ENCODE data around the gene IPP.
"Not testable (repeated sequence)": the region's sequence is repeated elsewhere in the genome, so short reads cannot be mapped to it uniquely, and the experiment has no call there.

Gene IPP

DNA sequence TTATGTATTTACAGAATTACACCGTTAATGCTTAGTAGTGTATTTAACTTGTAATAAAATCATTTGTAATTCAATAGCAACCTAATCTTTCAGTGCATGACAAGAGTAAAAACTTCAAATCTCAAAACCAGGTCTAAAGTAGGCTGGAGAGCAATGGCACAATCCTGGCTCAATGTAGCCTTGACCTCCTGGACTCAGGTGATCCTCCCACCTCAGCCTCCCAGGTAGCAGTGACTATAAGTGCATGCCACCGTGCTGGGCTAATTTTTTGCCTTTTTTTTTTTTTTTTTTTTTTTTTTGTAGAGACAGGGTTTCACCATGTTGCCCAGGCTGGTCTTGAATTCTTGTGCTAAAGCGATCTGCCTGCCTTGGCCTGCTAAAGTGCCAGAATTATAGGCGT, 11.3 kb downstream of the IPP start:
- TF ChIP-seq, protein P1, sequence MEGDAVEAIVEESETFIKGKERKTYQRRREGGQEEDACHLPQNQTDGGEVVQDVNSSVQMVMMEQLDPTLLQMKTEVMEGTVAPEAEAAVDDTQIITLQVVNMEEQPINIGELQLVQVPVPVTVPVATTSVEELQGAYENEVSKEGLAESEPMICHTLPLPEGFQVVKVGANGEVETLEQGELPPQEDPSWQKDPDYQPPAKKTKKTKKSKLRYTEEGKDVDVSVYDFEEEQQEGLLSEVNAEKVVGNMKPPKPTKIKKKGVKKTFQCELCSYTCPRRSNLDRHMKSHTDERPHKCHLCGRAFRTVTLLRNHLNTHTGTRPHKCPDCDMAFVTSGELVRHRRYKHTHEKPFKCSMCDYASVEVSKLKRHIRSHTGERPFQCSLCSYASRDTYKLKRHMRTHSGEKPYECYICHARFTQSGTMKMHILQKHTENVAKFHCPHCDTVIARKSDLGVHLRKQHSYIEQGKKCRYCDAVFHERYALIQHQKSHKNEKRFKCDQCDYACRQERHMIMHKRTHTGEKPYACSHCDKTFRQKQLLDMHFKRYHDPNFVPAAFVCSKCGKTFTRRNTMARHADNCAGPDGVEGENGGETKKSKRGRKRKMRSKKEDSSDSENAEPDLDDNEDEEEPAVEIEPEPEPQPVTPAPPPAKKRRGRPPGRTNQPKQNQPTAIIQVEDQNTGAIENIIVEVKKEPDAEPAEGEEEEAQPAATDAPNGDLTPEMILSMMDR (IDR thresholded peaks at IDR 0.05): no peak
- Histone ChIP-seq H3K4me1 (ENCODE audit: control insufficient read depth in 1 of 2, insufficient read depth in 1 of 2, low read depth in 1 of 2, low read length in 1 of 2) (no peaks in the 10 kb centered on the region), H3K27me3 (no peaks in the 10 kb centered on the region), H3K36me3 (no peaks in the 10 kb centered on the region), H3K9me3 (no peaks in the 10 kb centered on the region), H3K27ac (no peak overlapping the region), H3K4me3 (ENCODE audit: low read depth in 1 of 2, low read length in 1 of 2) (no peak overlapping the region)

DNA sequence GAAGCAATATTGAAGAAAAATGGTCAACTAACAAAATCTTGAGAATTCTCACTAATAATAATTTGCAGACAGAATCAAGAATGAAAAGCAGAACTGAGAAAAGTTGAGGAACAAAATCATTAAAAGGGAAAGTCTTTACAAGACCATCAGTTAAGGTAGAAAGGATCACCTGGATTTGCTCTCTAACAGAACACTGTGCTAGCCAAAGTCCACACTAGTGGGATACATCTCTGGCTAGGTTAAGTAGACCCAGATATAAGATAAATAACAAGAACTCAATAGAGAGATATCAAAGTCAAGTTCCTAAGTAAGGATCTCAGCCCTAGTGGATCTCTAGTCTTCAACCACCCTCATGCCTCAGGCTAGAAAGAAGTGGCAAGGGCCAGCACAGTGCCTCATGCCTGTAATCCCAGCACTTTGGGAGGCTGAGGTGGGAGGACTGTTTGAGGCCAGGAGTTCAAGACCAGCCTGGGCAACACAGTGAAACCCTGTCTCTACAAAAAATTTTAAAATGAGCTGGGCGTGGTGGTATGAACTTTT, 19.6 kb downstream of the IPP start:
- Histone ChIP-seq H3K27me3 (no peaks in the 10 kb centered on the region), H3K27ac (no peak overlapping the region), H3K4me1 (ENCODE audit: control insufficient read depth in 1 of 2, insufficient read depth in 1 of 2, low read depth in 1 of 2, low read length in 1 of 2) (no peaks in the 10 kb centered on the region), H3K4me3 (ENCODE audit: low read depth in 1 of 2, low read length in 1 of 2) (no peak overlapping the region), H3K36me3 (peaks cover 7% of the 10 kb centered on the region), H3K9me3 (no peaks in the 10 kb centered on the region)
- TF ChIP-seq, protein P1 (IDR thresholded peaks at IDR 0.05): no peak

DNA sequence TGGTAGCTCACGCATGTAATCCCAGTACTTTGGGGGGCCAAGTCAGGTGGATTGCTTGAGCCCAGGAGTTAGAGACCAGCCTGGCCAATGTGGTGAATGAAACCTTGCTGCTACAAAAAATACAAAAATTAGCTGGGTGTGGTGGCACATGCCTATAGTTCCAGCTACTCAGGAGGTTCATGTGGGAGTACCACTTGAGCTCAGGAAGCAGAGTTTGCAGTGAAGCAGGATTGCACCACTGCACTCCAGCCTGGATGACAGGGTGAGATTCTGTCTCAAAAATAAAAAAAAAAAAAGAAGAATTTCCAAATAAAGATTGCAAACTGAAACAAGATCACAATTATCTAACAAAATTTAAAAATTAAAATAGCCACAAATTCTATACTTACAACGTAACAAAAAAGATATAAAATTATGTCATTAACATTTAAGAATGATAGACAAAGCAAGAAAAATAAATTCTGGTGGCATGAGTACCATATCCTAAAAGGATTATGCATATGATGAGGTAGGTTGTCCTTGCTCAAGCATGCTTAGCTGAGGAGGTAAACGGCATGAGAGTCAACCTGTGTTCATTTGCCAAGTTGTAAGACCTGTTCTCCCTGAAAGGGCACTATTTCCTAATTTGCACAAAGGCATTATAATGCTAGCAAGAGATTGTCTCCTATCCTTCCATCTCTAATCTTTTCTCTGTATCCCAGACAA, 20.2 kb downstream of the IPP start:
- Histone ChIP-seq H3K9me3 (no peaks in the 10 kb centered on the region), H3K4me3 (ENCODE audit: low read depth in 1 of 2, low read length in 1 of 2) (no peak overlapping the region)

DNA sequence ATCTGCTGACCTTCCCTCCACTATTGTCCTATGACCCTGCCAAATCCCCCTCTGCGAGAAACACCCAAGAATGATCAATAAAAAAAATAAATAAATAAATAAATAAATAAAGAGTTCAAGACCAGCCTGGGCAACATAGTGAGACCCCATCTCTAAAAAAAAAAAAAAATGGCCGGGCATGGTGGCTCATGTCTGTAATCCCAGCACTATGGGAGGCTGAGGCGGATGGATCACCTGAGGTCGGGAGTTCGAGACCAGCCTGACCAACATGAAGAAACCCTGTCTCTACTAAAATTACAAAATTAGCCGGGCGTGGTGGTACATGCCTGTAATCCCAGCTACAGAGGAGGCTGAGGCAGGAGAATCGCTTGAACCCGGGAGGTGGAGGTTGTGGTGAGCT, 24.4 kb downstream of the IPP start:
- not testable (repeated sequence) for H3K36me3 ChIP-seq; H3K27me3 ChIP-seq; H3K9me3 ChIP-seq; H3K27ac ChIP-seq; H3K4me3 ChIP-seq (ENCODE audit: low read depth in 1 of 2, low read length in 1 of 2)
- peaks cover 10% of the 10 kb centered on the region in 2 experiments for H3K4me1 ChIP-seq (ENCODE audit: control insufficient read depth in 1 of 2, insufficient read depth in 1 of 2, low read depth in 1 of 2, low read length in 1 of 2)

More for the DNA sequence above, 20.2 kb downstream of the IPP start:
- Histone ChIP-seq H3K27me3 (no peaks in the 10 kb centered on the region), H3K36me3 (peaks cover 7% of the 10 kb centered on the region), H3K4me1 (ENCODE audit: control insufficient read depth in 1 of 2, insufficient read depth in 1 of 2, low read depth in 1 of 2, low read length in 1 of 2) (no peaks in the 10 kb centered on the region), H3K27ac (no peak overlapping the region)
- TF ChIP-seq, protein P1 (IDR thresholded peaks at IDR 0.05): no peak

DNA sequence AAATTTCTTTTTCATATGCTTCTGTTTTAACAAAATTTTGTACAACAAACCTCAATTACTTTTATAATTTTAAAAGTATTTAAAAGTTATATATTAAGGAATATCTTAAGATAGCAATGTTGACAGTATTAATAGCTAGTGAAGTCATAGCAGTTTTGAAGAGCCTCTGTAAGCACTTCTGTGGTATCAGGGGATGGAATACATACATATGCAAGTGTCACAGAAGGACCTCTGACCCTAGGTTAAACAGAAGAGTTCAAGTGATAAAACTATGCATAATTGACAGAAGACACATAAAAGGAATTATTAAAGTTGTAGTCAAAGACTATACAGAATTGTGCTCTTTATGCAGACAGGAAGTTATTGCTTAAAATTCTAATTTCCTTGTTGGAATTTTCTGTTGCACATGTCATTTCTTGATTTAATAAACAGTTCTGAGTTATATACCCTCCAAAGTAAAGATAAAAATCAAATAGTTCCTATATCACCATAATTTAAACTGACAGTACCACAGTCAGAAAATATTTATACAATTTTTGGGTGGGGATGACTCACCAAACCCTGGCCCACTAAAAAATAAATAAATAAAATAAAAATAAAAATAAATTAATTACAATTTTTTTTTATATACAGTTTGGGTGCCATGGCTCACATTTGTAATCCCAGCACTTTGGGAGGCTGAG, 27.1 kb downstream of the IPP start:
- Histone ChIP-seq H3K27me3 (no peaks in the 10 kb centered on the region), H3K9me3 (no peaks in the 10 kb centered on the region), H3K36me3 (peaks cover 7% of the 10 kb centered on the region), H3K4me1 (ENCODE audit: control insufficient read depth in 1 of 2, insufficient read depth in 1 of 2, low read depth in 1 of 2, low read length in 1 of 2) (peaks cover 10% of the 10 kb centered on the region in 2 experiments), H3K4me3 (ENCODE audit: low read depth in 1 of 2, low read length in 1 of 2) (no peak overlapping the region), H3K27ac (no peak overlapping the region)
- TF ChIP-seq, protein P1 (IDR thresholded peaks at IDR 0.05): no peak

DNA sequence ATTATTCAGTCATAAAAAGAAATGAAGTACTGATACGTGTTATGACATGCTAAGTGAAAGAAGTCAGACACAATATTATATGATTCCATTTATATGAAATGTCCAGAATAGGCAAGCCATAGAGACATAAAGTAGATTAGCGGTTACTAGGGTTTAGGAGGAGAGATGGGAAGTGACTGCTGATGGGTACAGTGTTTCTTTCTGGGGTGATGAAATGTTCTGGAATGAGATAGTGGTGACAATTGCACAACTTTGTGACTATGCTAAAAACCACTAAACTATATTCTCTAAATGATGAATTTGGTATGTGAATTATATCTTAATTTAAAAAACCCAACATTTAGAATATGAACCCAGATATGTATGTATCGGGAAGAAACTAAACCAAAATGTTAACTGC, 27.6 kb downstream of the IPP start:
- Histone ChIP-seq H3K4me1 (ENCODE audit: control insufficient read depth in 1 of 2, insufficient read depth in 1 of 2, low read depth in 1 of 2, low read length in 1 of 2) (peaks cover 10% of the 10 kb centered on the region in 2 experiments), H3K36me3 (peaks cover 7% of the 10 kb centered on the region), H3K4me3 (ENCODE audit: low read depth in 1 of 2, low read length in 1 of 2) (no peak overlapping the region), H3K27me3 (no peaks in the 10 kb centered on the region), H3K27ac (no peak overlapping the region), H3K9me3 (no peaks in the 10 kb centered on the region)
- TF ChIP-seq, protein P1 (IDR thresholded peaks at IDR 0.05): no peak
